ENCODE data around the gene GAPVD1.

DNA sequence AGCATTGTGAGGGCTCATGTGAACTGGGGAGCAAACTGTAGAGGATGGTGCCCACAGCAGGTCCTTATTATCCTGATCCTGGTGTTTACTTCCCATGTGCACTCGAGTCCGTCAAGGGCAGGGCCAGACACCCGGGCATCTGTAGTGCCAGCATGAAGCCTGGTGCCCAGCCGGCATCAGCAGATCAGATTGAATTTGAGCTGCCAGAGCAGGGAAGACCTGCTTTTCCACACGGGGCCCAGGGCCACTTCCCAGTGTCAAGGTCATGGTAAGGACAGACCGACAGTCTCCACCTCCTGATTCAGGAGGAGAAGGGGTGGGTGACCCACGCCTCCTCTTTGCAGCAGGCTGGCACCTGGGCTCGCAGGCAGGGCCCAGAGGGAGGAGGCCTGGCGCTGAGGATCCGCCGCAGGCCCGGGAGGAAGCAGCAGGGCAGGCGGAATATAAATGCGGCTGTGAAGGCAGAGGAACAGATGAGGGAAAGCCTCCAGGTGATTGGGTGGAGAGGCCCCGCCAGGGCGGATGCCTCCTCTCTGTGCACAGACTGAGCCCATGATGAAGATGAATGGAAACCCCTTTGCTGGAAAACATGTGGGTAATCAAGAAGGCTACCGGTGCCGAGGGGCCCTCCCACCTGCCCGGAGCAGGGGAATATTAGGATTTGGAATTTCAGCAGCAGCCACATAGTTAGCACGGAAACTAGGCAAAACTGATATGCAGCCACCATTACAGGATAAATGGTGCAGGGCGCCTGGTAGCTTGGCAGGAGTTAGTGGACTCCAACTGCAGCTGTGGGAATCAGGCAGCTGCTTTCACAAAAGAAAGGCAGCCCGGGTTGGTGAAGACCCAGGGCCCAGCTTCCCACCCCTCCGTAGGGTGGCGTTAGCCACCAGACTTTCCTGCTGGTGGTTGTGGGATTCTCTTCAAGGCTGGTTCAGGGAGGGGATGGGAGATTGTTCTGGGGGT lies 114.9 kb downstream of the GAPVD1 start:
- TF ChIP-seq SPI1 (IDR thresholded peaks at IDR 0.05; ENCODE audit: borderline replicate concordance, insufficient read depth, low read depth, low read length), result no peak
- TF ChIP-seq, protein P1, sequence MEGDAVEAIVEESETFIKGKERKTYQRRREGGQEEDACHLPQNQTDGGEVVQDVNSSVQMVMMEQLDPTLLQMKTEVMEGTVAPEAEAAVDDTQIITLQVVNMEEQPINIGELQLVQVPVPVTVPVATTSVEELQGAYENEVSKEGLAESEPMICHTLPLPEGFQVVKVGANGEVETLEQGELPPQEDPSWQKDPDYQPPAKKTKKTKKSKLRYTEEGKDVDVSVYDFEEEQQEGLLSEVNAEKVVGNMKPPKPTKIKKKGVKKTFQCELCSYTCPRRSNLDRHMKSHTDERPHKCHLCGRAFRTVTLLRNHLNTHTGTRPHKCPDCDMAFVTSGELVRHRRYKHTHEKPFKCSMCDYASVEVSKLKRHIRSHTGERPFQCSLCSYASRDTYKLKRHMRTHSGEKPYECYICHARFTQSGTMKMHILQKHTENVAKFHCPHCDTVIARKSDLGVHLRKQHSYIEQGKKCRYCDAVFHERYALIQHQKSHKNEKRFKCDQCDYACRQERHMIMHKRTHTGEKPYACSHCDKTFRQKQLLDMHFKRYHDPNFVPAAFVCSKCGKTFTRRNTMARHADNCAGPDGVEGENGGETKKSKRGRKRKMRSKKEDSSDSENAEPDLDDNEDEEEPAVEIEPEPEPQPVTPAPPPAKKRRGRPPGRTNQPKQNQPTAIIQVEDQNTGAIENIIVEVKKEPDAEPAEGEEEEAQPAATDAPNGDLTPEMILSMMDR (IDR thresholded peaks at IDR 0.05 in 2 of 3, conservative IDR thresholded peaks at IDR 0.05 in 1 of 3; ENCODE audit: control insufficient read depth in 2 of 3, extremely low read depth in 1 of 3, insufficient read depth in 1 of 3, low read depth in 3 of 3, low read length in 3 of 3), result no peak
- no peak for TF ChIP-seq POLR2A (IDR thresholded peaks at IDR 0.05; ENCODE audit: low read depth, low read length)
- TF ChIP-seq BACH1 (IDR thresholded peaks at IDR 0.05; ENCODE audit: borderline replicate concordance), result no peak

Measured in GM12878 (cell line).